OCI-LY7 (cell line): ENCODE measurements around the gene SLAMF1. TPM values are rescaled to one million over a fixed set of nuclear protein-coding genes. Genes with fewer than 3 reads are reported as not detected.

Source experiments
- BruUV-seq: library from RNA; stranded (reverse); fragments of 400-500 nt; replicated peaks from 2 replicates; lab custom pipeline; 2021; lab: Mats Ljungman, UMichigan
- CTCF ChIA-PET: fragments of 300-600 bp; sonication (Branson Sonifier 250); formaldehyde crosslinking; loops from one replicate; lab custom pipeline; 2022; ENCODE audit warnings: antibody characterized with exemption; ENCODE audit not compliant: unreplicated experiment; lab: Charles Lee
- POLR2A ChIA-PET: fragments of 300-600 bp; sonication (Branson Sonifier 250); formaldehyde crosslinking; loops from one replicate; lab custom pipeline; 2022; ENCODE audit warnings: antibody characterized with exemption; lab: Charles Lee
- DNase-seq: peaks from one replicate; pipeline ENCODE4 v3.0.0-alpha.2; 2015; ENCODE audit warnings: low spot score
- H2AFZ ChIP-seq: fragments of 200-600 bp; sonication (generic), shearing (Covaris generic); 2 replicates; pipeline ENCODE4 v1.6.1; 2014; ENCODE audit warnings: mild to moderate bottlenecking, antibody characterized with exemption, low read length, moderate library complexity
- H3K27ac ChIP-seq: fragments of 200-600 bp; sonication (generic); 2 replicates; pipeline ENCODE4 v1.5.1; 2014; ENCODE audit warnings: mixed run types, low read depth, mild to moderate bottlenecking, moderate library complexity, low read length, inconsistent platforms; ENCODE audit not compliant: poor library complexity, severe bottlenecking
- H3K36me3 ChIP-seq: fragments of 200-600 bp; sonication (generic); 2 replicates; pipeline ENCODE4 v1.6.1; 2014; ENCODE audit warnings: mild to moderate bottlenecking, antibody characterized with exemption, low read length, moderate library complexity, mixed read lengths; ENCODE audit not compliant: insufficient read depth
- H3K4me1 ChIP-seq: fragments of 200-600 bp; sonication (generic); 2 replicates; pipeline ENCODE4 v1.5.1; 2014; ENCODE audit warnings: mild to moderate bottlenecking, low read length; ENCODE audit not compliant: insufficient read depth, poor library complexity, severe bottlenecking
- H3K4me2 ChIP-seq: fragments of 200-600 bp; sonication (generic); 2 replicates; pipeline ENCODE4 v1.6.1; 2014; ENCODE audit warnings: mild to moderate bottlenecking, low read length
- H3K4me3 ChIP-seq: fragments of 200-600 bp; sonication (generic); 2 replicates; pipeline ENCODE4 v1.5.1; 2014; ENCODE audit warnings: mild to moderate bottlenecking, low read depth, low read length; ENCODE audit not compliant: poor library complexity, severe bottlenecking
- H3K79me2 ChIP-seq: fragments of 200-600 bp; sonication (generic); 2 replicates; pipeline ENCODE4 v1.6.1; 2016; ENCODE audit warnings: low read depth, mild to moderate bottlenecking, low read length, moderate library complexity, mixed read lengths; ENCODE audit not compliant: insufficient read depth
- H3K9me2 ChIP-seq: fragments of 200-600 bp; sonication (generic); 2 replicates; pipeline ENCODE4 v1.6.1; 2016; ENCODE audit warnings: mild to moderate bottlenecking, low read length, mixed read lengths; ENCODE audit not compliant: insufficient read depth
- H3K9me3 ChIP-seq: fragments of 200-600 bp; sonication (generic); 2 replicates; pipeline ENCODE4 v1.6.1; 2014; ENCODE audit warnings: mild to moderate bottlenecking, mixed run types, low read length, mixed read lengths
- H4K20me1 ChIP-seq: fragments of 200-600 bp; sonication (generic); 2 replicates; pipeline ENCODE4 v1.6.1; 2014; ENCODE audit warnings: mild to moderate bottlenecking, antibody characterized with exemption, low read length, moderate library complexity, mixed read lengths; ENCODE audit not compliant: insufficient read depth
- EZH2phosphoT487 ChIP-seq: fragments of 200-600 bp; sonication (generic); IDR thresholded peaks from 2 replicates; pipeline ENCODE4 v1.6.1; 2018; ENCODE audit warnings: low read depth, borderline replicate concordance, mild to moderate bottlenecking, mixed run types, antibody characterized with exemption, low read length, moderate library complexity, mixed read lengths
- intact Hi-C: fragments of 100-400 bp; cut with micrococcal nuclease; formaldehyde crosslinking; loops from one replicate; pipeline ENCODE4 v1.10.0; 2022; ENCODE audit not compliant: unreplicated experiment
- total RNA-seq, 2 experiments: library from RNA; depleted of rRNA in 1 of 2; stranded (reverse); fragments of >200 nt in 1 of 2; shearing (Covaris generic) in 1 of 2; gene quantifications; 2 replicates each; pipeline ENCODE4 v1.2.3, GENCODE V29; 2014 to 2022
- TF ChIP-seq, protein P1 (sequence below): fragments of 200-600 bp; sonication (generic); conservative IDR thresholded peaks from 2 replicates; pipeline ENCODE4 v1.5.1; 2014; ENCODE audit warnings: mild to moderate bottlenecking, antibody characterized with exemption, low read length, moderate library complexity, mixed read lengths

Gene SLAMF1
- total RNA-seq, 2 experiments from 2014 or later: 0.32 to 0.72 TPM

GRCh38 chr1:160644399-160644798, 2.4 kb downstream of the SLAMF1 start:
- H3K4me3 ChIP-seq: no peak overlapping the region
- intact Hi-C loops: no loop called here
- DNase-seq: no peak
- H3K27ac ChIP-seq: no peak overlapping the region
- H3K4me2 ChIP-seq: no peak overlapping the region
- no peaks in the 10 kb centered on the region for H3K79me2 ChIP-seq
- POLR2A ChIA-PET: interaction anchor here (0.6 to 1.9 kb wide), 2 partner anchors 30 to 177 kb away, joined by 3 to 5 read pairs; no protein-coding TSS in a partner anchor
- H3K36me3 ChIP-seq: no peaks in the 10 kb centered on the region; the same call in 1 of the 2 replicates
- H3K9me3 ChIP-seq: no peaks in the 10 kb centered on the region
- CTCF ChIA-PET: no interaction called here
- no TSS peak for BruUV-seq
- H4K20me1 ChIP-seq: no peaks in the 10 kb centered on the region
- no peak overlapping the region for H2AFZ ChIP-seq
- peaks cover 40% of the 10 kb centered on the region for H3K4me1 ChIP-seq
- TF ChIP-seq, protein P1, sequence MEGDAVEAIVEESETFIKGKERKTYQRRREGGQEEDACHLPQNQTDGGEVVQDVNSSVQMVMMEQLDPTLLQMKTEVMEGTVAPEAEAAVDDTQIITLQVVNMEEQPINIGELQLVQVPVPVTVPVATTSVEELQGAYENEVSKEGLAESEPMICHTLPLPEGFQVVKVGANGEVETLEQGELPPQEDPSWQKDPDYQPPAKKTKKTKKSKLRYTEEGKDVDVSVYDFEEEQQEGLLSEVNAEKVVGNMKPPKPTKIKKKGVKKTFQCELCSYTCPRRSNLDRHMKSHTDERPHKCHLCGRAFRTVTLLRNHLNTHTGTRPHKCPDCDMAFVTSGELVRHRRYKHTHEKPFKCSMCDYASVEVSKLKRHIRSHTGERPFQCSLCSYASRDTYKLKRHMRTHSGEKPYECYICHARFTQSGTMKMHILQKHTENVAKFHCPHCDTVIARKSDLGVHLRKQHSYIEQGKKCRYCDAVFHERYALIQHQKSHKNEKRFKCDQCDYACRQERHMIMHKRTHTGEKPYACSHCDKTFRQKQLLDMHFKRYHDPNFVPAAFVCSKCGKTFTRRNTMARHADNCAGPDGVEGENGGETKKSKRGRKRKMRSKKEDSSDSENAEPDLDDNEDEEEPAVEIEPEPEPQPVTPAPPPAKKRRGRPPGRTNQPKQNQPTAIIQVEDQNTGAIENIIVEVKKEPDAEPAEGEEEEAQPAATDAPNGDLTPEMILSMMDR: no peak
- TF ChIP-seq EZH2phosphoT487: no peak
- no peaks in the 10 kb centered on the region for H3K9me2 ChIP-seq

- no peak for DNase-seq
- ChIA-PET CTCF (no interaction called here), POLR2A (interaction anchor here (0.6 kb wide), 1 partner anchor 22 kb away, joined by 5 read pairs; no protein-coding TSS in a partner anchor)
- no TSS peak for BruUV-seq
- TF ChIP-seq, protein P1: no peak
- TF ChIP-seq EZH2phosphoT487: no peak
- Histone ChIP-seq H2AFZ (no peak overlapping the region), H3K27ac (no peak overlapping the region), H3K9me2 (no peaks in the 10 kb centered on the region), H4K20me1 (no peaks in the 10 kb centered on the region), H3K4me3 (no peak overlapping the region), H3K4me1 (peaks cover 48% of the 10 kb centered on the region), H3K36me3 (no peaks in the 10 kb centered on the region; the same call in 1 of the 2 replicates), H3K79me2 (no peaks in the 10 kb centered on the region), H3K4me2 (no peak overlapping the region), H3K9me3 (no peaks in the 10 kb centered on the region)
- intact Hi-C loops: no loop called here
Measured at GRCh38 chr1:160643138-160643537, 3.7 kb downstream of the SLAMF1 start.

DNA sequence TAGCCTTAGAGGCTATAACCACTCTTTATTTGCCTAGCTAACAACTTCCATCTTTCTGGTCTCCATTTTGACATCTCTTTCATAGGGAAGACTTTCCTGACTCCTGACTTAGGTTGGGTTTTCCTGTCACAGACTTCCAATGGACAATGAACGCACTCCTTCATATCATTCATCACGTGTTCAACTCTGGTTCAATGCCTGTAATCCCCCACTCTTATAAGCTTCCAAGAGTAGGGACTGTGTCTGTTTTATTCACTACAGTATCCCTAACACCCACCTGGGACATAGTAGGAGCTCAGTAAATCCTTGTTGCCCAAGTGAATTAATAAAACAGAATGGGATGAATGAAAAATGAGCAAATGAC, 4.6 kb downstream of the SLAMF1 start:
- ChIA-PET CTCF (no interaction called here), POLR2A (interaction anchor here (0.7 kb wide), 1 partner anchor 11 kb away, joined by 3 read pairs; no protein-coding TSS in a partner anchor)
- Histone ChIP-seq H4K20me1 (no peaks in the 10 kb centered on the region), H3K4me1 (peaks cover 51% of the 10 kb centered on the region), H3K4me3 (no peak overlapping the region), H3K79me2 (no peaks in the 10 kb centered on the region), H3K9me2 (no peaks in the 10 kb centered on the region), H3K36me3 (no peaks in the 10 kb centered on the region), H2AFZ (no peak overlapping the region), H3K9me3 (no peaks in the 10 kb centered on the region), H3K4me2 (no peak overlapping the region), H3K27ac (no peak overlapping the region)
- BruUV-seq: no TSS peak
- intact Hi-C loops: no loop called here
- DNase-seq: no peak
- TF ChIP-seq, protein P1: no peak
- TF ChIP-seq EZH2phosphoT487: no peak
